ENCODE results near the gene SNX1. TPM values are rescaled to one million over a fixed set of nuclear protein-coding genes. Genes with fewer than 3 reads are reported as not detected.

SNX1 gene
- total RNA-seq, 1 donor: 55.0 TPM

DNA sequence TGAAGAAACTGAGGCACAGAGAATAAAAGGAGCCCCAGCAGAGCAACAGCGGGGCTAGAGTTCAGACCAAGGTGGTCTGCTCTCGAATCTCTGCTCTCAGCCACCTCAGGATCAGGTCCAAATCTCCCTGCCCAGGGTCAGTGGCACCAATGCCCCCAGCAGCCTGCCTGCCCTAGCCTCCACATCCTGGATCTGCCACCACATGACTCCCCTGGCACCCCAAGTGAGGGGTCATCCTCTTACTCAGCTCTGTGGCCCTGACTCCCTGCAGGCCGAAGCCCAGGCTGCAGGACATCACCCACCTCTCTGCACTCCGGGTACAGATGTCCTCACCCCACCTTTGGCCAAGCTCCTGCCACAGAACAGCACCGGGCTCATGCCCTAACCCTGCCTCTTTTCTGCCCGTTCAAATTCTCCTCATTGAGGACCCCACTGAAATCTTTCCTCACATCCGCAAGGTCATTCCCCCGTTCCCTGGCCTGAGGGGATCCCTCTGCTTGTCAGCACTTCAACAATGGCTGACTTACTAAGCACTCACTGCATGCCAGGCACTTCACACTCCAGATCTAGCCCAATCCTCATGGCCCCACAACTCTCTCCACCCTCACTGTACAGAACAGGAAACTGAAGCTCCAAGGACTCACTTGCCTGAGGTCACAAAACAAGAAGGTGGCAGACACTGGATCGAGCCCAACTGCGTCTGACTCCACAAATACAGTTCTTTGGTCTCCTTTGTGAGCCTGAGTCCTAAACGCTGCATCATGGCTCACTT, 62.8 kb downstream of the SNX1 start:
- no peak for DNase-seq (ENCODE audit: low read depth)
- H3K4me3 ChIP-seq (ENCODE audit: low read depth, low read length): no peak overlapping the region
- TF ChIP-seq, protein P1, sequence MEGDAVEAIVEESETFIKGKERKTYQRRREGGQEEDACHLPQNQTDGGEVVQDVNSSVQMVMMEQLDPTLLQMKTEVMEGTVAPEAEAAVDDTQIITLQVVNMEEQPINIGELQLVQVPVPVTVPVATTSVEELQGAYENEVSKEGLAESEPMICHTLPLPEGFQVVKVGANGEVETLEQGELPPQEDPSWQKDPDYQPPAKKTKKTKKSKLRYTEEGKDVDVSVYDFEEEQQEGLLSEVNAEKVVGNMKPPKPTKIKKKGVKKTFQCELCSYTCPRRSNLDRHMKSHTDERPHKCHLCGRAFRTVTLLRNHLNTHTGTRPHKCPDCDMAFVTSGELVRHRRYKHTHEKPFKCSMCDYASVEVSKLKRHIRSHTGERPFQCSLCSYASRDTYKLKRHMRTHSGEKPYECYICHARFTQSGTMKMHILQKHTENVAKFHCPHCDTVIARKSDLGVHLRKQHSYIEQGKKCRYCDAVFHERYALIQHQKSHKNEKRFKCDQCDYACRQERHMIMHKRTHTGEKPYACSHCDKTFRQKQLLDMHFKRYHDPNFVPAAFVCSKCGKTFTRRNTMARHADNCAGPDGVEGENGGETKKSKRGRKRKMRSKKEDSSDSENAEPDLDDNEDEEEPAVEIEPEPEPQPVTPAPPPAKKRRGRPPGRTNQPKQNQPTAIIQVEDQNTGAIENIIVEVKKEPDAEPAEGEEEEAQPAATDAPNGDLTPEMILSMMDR (IDR thresholded peaks at IDR 0.05; ENCODE audit: insufficient read depth, low read length): no peak

DNA sequence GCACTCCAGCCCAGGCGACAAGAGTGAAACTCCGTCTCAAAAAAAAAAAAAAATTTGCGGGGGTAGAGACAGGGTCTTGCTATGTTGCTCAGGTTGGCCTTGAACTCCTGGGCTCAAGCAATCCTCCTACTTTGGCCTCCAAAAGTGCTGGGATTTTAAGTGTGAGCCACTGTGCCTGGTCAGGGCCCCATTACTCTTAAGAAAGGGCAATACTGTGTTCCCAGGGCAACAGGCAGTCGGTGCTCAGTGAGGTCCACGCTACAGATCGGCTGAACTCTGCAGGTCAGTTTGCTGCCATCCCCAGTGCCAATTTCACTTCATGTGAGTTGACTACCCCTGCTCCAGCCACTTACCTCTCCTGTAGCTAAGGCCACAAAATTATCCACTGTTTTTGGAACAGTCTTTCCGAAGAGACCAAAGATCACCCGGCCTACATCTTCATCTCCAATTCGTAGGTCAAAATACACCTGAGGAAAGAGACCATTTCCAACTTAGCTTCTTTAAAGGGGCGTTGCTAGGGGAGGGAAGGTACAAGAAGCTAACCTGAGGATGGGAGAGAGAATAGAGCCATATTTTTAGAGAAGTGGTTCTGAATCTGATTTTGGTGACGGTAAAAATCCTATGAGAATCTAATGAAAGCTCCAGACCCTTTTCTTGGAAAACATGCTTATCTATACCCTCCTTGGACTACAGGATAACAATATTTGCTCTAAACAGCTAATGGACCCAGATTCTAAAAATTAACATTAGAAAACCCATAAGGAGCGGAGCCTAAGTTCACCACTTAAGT, 66.1 kb downstream of the SNX1 start:
- no peak for DNase-seq (ENCODE audit: low read depth)
- peak overlapping the region; percentile 91 for H3K4me3 ChIP-seq (ENCODE audit: low read depth, low read length)
- TF ChIP-seq, protein P1 (IDR thresholded peaks at IDR 0.05; ENCODE audit: insufficient read depth, low read length): no peak

DNA sequence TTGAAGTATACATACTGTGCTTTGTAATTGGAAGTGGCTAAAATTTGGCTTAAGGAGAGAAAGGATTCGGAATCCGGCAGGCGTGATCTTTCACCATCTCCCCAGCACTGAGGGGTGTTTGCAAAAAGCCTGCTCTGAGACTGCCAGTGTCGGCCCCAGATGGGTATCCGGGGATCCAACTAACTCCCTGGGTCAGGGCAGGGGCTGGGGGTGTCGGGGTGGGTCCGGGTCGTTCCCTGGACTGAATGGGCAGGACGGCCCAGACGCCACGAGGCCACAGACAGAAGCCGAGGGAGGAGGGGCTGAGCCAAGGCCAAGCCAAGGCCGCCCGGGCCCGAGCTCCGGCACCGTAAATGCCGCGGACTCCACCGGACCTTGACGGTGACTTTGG, 66.7 kb downstream of the SNX1 start:
- TF ChIP-seq, protein P1 (IDR thresholded peaks at IDR 0.05; ENCODE audit: insufficient read depth, low read length): no peak
- no peak for DNase-seq (ENCODE audit: low read depth)
- H3K4me3 ChIP-seq (ENCODE audit: low read depth, low read length): peak overlapping the region; percentile 91

DNA sequence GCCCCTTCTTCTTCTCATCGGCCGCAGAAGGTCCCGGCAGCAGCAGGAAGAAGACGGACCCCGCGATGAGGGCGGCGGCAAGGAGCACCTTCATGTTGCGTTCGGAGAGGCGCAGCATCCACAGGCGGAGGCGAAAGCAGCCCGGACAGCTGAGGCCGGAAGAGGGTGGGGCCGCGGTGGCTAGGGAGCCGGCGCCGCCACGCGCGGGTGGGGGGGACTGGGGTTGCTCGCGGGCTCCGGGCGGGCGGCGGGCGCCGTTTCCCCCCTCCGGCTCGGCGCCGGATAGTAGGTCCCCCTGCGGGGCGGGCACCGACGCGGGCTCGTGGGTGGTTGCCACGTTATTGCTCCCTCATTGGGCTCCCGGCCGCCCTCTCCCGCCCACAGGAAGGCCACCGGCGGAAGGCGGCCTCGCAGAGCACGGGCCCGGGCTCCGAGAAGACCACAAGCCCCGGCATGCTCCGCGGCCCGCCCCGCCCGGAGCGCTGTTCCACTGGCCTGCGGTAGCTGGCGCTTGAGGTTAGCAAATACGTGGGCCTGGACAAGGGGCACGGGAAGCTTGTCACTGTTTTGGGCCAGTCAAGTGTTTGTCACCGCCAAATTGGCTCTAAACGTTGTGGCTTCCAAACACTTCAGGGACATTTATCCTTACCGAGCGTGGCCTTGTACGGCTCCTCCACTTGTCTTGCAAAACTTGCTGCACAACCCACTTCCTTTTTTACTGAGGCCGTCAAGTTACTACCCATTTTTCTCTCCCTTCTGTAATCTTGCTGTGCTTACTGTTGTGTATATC, 67.3 kb downstream of the SNX1 start, which contains the start of gene PPIB:
TSS of gene PPIB (minus strand) at position 154 of the 790 bp plus-strand sequence. CDS start at position 118, 36 bp downstream.
- peak within 1 kb of the TSS; percentile 91 for H3K4me3 ChIP-seq (ENCODE audit: low read depth, low read length)
- TF ChIP-seq, protein P1 (IDR thresholded peaks at IDR 0.05; ENCODE audit: insufficient read depth, low read length): peak; percentile 41
- peak; percentile 96 for DNase-seq (ENCODE audit: low read depth)

DNA sequence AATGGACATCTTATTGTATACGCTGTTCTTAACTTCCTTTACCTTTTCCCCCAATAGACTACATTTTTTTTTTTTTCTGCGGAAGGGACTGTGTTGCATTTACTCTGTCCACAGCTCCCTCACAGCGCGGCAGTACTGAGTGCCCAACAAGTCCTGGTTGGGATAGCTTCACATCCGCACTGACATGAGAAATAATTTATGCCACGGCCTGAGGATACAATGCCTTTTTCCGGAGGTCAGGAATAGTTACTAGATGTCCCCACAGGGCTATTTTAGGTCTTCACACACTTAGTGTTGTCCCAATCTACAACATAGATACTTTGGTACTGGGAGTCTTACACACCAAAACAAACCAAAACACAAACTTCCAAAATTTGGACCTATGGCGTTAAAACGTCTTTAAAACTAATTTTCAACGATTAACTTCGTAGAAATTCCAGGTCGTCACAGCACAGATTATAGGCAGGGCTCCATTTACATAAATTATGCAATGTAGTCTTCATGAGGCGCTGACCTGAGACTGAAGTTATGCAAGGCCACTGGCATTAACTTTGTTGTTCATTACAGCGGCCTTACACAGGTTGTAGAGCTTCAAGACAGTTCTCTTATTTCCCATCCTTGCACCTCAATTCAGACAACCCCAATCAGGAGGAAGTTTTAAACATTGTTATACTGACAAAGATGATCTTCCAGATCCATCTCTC, 68.0 kb downstream of the SNX1 start:
- TF ChIP-seq, protein P1 (IDR thresholded peaks at IDR 0.05; ENCODE audit: insufficient read depth, low read length): no peak
- peak overlapping the region; percentile 64 for H3K4me3 ChIP-seq (ENCODE audit: low read depth, low read length)
- peak; percentile 24 for DNase-seq (ENCODE audit: low read depth)

DNA sequence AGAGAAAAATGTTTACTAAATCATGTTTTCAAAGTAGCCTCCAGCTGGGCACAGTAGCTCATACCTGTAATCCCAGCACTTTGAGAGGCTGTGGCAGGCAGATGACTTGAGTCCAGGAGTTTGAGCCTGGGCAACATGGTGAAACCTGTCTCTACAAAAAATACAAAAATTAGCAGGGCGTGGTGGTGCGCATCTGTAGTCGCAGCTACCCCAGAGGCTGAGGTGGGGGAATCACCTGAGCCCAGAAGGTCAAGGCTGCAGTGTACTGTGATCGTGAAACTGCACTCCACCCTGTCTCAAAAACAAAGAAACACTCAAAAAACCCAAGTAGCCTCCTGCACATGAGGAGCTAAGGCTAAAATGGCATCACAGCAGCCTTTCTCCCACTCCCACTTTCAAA, 68.7 kb downstream of the SNX1 start:
- TF ChIP-seq, protein P1 (IDR thresholded peaks at IDR 0.05; ENCODE audit: insufficient read depth, low read length): no peak
- no peak for DNase-seq (ENCODE audit: low read depth)

More for the DNA sequence above, 68.7 kb downstream of the SNX1 start:
- no peak overlapping the region for H3K4me3 ChIP-seq (ENCODE audit: low read depth, low read length)
